ENCODE data around the gene IQGAP2. TPM values are rescaled to one million over a fixed set of nuclear protein-coding genes. Genes with fewer than 3 reads are reported as not detected.

The IQGAP2 gene
- polyA plus RNA-seq, 3 donors, result 55.1 to 76.6 (median 60.8) TPM

GRCh38 chr5:76473661-76474060 lies 70.6 kb downstream of the IQGAP2 start:
- no peak for DNase-seq

DNA sequence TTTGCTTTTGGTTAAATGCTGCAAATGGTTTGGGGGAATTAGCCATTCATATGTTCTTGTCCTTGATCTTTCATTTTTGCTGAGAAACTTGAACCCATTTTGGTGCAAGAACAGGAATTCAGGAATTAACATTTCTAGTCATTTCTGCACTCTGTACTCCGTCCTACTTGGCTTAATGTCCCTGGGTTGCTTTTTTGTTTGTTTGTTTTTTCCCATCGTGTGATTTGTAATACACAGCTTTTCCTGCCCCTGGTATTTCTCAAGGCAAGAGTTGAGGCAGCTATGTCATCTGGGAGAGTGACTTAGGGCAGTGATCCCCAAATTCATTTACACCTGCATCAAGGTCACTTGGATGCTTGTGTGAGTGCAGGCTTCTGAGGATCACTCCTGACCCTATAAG lies 71.3 kb downstream of the IQGAP2 start:
- DNase-seq, result no peak

GRCh38 chr5:76475385-76475784 lies 72.3 kb downstream of the IQGAP2 start:
- DNase-seq, result no peak

DNA sequence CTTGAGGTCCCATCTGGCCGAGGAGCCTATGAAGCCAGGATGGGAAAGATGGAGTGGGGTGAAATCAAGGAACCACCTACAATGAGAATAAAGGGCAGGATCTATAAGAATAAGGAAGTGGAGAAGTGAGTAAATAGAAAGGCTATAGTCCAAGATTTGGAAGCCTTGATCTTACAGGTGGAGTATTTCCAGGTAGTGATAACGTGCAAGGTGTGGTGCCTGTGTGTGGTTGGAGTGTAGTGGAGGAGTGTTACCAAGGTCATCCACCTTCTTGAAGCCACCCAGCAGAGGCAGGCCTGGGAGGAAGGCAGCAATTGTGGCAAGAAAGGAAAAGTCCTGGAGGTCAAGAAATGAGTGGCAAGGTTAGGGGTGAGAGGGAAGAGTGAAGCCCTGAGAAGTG lies 72.9 kb downstream of the IQGAP2 start:
- no peak for DNase-seq

DNA sequence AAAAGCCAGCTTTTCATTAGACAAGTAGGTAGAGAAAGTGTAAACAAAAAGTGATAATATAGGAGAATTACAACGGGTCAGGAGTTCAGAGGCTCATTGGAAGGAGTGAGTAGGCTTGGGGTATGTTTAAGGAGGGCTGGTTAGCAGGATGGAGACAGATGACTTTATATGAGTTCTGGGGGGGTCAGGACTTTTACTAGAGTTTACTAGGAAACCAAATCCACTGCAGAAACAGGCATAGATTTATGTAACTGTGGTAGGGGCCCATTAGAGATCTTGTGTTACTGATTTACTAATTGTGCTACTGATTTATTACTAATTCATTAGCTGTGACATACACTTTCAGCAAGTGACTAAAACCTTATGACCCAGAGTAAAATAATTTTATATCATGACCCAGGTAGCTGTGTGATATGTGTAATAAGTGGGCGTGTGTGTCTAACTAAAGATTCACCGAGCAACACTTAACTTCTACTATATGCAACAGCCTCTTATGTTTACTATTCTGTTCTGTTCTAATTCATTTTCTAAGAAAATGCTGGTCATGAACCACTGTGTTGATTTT lies 73.5 kb downstream of the IQGAP2 start:
- DNase-seq, result no peak

DNA sequence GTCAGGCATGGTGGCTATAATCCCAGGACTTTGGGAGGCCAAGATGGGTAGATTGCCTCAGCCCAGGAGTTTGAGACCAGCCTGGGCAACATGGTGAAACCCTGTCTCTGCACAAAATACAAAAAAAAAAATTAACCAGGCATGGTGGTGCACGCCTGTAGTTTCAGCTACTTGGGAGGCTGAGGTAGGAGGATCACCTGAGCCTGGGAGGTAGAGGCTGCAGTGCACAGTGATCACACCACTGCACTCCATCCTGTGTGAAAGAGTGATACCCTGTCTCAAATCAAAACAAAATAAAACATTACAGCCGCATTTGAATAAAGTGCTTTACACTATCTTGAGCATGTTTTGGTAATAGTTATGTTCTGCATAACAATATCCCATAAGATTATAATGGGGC lies 74.0 kb downstream of the IQGAP2 start:
- DNase-seq, result no peak

DNA sequence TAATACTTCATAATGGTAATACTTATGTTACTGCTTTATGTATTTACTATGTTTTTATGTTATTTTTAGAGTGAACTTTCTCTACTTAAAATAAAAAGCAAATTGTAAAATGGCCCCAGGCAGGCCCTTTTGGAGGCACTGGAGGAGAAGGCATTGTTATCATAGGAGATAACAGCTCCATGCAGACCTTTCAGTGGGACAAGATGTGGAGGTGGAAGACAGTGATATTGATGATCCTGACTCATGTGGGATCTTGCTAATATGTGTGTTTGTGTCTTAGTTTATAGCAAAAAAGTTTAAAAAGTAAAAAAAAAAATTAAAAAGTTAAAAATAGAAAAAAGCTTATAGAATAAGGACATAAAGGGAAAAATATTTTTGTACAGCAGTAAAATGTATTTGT lies 74.5 kb downstream of the IQGAP2 start:
- no peak for DNase-seq

DNA sequence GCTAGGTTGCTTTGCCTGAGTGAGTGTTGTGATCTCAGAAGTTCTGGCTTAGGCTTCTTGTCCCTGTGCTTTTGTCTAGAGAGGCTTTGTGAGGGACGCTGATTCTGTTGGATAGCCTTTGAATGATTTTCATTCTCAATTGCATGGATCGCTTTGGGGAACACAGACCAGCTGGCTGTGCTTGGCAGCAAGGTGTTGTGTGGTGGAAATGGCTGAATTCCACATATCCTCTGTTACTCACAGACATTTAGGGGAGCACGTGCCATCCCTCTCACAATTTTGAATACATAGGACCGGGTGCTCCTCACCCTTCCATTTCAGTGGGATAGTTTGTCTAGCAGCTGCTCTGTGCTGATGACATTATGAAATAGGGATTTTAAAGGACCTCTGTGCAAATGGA lies 76.2 kb downstream of the IQGAP2 start:
- no peak for DNase-seq

DNA sequence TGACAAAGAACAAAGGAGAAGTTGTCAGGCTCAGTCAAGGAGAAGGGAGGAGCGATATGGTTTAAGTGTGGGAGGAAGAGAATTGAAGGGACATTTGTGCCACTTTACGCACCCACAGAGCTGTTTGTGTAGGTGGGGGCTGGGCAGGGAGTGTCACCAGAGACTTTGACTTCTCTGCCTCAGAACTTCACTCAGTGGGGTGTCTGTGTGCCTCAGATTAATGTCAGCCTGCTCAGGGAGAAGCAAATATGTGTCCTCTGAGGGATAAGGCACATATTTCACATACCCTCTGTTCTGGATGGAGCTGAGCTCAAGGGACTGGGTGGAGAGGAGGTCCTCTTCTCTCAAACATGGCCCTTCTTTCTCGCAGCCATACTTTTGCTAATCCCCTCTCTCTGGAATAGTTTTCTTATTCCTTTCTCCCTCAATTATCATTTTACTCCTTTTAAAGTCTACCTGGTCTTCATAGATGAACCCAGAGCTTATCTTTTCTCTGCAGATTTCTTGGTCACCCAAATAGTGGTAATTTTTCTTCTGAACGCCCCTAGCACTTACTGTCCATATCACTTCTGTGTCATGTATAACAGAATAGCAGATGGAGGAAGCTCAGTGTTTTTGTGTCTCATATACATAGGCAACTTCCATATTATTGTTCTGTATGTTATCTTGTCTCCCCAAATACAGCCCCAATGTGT lies 77.0 kb downstream of the IQGAP2 start:
- no peak for DNase-seq

- no peak for DNase-seq
These were observed 79.9 kb downstream of the IQGAP2 start for GRCh38 chr5:76482984-76483383.

DNA sequence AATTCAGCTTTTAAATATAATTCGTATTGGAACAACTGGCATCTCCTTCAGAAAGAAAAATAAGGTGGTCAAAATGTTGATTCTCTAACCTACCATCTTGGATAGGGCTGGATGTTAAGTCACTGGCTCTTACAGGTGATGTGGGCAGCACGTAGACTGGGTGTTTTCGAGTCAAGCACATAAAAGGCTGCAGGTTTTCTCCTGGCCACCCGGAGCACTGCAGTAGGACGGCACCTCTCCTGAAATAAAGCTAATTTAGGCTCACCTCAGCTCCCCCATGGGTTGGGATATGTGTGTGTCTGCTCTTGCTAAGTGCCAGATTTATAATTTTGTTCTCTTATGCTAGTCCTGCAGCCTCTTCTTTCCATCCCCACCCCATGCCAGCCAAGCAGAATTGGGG lies 80.3 kb downstream of the IQGAP2 start:
- no peak for DNase-seq

GRCh38 chr5:76483881-76484280 lies 80.8 kb downstream of the IQGAP2 start:
- DNase-seq, result no peak

DNA sequence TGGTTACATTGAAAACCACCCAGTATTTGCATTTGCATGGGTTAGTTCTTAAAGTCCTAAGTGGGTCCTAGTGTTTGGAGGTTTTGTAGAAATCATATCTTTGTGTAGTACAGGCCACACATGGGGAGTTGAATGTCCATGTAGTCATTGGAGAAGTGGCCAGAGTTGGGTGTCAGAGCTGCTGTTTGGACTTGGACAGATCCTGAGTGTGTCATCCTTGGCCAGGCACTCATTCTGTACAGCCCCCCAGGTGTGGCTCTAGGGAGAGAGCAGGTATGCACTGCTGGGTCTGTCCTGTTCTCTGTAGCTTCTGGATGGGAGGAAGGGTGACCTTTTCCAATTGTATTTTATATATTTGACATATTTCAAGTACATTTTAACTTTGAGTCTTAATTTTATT lies 82.4 kb downstream of the IQGAP2 start:
- no peak for DNase-seq

DNA sequence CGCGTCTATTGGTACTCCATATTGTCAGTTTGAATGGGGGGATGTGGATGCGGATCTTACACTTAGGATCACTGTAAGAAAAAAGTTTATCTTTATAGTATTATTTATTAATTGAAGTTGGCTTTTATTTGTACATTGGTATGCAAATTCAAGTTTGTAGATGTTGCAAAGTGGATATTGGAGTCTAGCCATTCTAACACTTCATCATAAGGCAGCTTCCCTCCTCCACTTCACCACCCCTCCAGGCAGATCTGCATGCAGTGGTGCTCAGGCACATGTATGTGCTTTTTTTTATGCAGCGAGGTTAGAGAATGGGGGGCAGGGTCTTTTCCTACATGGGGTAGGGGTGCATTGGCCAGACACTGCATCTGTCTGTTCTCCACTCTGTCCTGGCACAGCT lies 84.3 kb downstream of the IQGAP2 start:
- no peak for DNase-seq

GRCh38 chr5:76487821-76488220 lies 84.7 kb downstream of the IQGAP2 start:
- DNase-seq, result no peak

DNA sequence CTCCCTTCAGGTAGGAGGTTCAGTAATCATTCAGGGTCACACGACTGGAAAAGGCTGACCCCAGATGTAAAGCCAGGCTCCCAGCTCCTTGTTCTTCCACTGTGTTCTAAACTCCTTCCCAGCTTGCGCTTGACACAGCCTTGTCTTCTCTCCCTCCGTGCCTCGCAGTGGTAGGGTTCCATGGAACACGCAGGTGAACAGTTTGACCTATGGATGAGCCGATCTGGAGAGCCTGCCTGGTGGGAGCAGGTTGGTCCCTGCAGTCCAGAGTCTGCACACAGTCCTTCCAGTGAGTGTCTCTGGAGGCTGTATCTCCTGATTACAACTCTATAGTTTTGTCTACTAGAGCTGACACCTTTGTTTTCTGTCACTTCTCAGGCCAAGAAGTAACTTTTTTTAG lies 85.9 kb downstream of the IQGAP2 start:
- DNase-seq, result no peak

- DNase-seq, result no peak
These were observed 87.0 kb downstream of the IQGAP2 start for GRCh38 chr5:76489877-76490688.

DNA sequence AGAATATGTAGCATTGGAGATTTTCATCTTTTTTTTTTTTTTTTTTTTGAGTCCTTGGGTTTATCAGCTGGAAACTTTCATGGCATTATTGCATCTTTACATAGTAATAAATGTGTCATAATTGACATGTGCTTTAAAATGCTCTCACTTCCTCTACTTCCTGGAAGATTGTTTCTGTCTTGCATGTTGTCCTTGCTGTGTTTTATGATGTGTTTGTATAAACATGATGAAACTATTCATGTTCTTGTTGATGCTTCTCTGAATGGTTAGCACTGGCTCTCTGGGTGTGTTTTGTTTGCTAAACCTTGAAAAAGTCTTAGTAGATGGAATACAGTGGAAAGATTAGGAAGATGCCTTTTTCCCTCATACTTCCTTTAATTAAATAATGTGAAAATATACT lies 87.9 kb downstream of the IQGAP2 start:
- no peak for DNase-seq

- DNase-seq, result no peak
These were observed 89.7 kb downstream of the IQGAP2 start for GRCh38 chr5:76492819-76493189.

- no peak for DNase-seq
These were observed 90.2 kb downstream of the IQGAP2 start for GRCh38 chr5:76493190-76493837.

GRCh38 chr5:76494201-76494600 lies 91.1 kb downstream of the IQGAP2 start:
- DNase-seq, result no peak

GRCh38 chr5:76495870-76496269 lies 92.8 kb downstream of the IQGAP2 start:
- no peak for DNase-seq

GRCh38 chr5:76497065-76497460 lies 94.0 kb downstream of the IQGAP2 start:
- no peak for DNase-seq
